HG03025 (cell line): ENCODE data around the gene CPE.

Experiments used
- ATAC-seq: cut with Tn5 transposase; IDR thresholded peaks from one replicate; pipeline ENCODE4 v1.9.1; 2021; ENCODE audit warnings: mild to moderate bottlenecking, moderate library complexity; ENCODE audit not compliant: unreplicated experiment, low FRiP score

The CPE gene

DNA sequence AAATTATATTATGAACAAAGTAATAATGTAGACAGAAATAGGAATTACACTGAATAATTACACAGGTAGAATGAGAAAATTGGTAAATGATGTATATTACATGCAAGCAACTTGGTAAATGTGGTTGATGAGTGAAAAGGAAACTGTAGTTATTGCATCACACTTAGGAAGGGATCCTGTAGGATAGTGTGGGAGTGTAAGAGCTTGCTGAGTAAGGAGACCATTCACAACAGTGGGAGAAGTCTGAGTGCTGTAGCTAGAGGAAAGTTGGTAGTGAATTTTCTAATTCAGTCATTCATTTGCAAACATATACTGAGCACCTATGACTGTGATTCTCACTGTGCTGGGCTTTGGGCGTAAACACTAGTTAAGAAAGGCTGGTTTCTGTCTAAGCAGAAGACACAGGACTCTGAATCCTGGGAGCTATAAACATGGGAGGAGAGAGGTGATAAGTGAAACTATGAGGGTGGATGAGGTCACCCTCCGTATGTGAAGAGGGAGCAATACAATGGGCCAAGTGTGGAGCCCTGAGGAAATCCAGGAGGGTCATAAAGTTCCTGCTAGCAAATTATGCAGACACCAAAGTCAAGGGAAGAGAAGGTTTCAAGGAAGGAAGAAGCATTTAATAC lies 14.2 kb upstream of the CPE start:
- no peak for ATAC-seq

DNA sequence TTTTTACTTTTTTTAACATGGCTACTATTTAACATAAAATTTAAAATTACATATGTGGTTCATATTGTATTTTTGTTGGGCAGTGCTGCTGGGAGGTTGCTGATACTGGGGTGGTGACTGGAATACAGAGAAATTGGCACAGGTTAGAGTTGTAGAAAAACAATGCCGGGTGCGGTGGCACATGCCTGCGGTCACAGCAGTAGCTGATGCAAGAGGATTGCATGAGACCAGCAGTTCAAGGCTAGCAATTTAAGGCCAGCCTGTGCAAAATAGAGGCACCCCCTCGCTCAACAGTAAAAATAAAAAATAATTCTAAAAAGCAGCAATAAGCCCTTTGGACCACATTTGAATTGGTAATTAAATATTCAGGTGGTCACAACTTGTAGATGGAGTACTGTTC lies 11.8 kb upstream of the CPE start:
- no peak for ATAC-seq

DNA sequence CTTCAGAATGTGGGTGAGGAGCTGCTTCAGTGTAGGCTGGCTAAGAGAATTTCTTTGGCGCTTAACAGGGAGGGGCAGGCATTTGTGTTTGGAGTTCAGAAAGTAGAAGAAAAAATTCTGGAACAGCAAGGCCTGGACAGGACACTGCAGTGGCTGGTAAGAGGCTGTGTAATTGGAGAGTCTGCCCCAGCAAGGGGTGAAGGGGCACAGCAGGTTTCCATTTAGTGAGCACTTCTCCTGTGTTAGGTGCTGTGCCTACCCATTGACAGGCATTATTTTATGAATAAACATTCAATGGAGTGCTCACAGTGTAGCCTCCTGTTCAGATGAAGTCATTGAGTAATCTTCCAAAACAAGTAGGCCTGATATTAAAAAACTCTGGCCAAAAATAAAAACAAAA lies 10.7 kb upstream of the CPE start:
- ATAC-seq = no peak

DNA sequence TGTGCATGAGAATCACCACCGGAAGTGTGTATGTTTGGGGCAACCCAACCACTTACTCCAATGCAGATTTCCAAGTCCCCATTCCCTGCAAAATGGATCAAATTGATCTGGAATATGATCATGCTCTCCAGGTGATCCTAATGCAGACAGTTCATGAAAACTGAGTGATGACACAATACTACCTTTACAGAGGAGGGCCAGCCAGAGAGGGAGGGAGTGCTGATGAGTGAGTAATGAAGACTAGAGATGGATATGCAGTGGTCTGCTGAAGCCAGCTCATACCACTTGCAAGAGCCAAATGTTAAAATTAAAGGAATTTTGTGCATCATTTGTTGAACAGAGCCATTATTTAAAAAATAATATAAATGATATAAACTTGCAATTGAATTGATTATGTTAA lies 10.2 kb upstream of the CPE start:
- ATAC-seq = no peak

DNA sequence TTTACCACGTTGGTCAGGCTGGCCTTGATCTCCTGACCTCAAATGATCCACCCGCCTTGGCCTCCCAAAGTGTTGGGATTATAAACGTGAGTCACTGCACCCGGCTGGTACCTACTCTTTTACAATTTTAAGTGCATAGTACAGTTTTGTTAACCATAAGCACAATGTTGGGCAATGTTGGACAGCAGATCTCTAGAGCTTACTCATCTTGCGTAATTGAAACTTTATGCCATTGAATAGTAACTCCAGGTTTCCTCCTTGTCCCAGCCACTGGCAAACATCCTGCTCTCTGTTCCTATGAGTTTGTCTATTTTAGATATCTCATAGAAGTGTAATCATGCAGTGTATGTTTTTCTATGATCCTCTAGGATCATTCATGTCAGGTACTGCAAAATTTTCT lies 9.3 kb upstream of the CPE start:
- no peak for ATAC-seq

DNA sequence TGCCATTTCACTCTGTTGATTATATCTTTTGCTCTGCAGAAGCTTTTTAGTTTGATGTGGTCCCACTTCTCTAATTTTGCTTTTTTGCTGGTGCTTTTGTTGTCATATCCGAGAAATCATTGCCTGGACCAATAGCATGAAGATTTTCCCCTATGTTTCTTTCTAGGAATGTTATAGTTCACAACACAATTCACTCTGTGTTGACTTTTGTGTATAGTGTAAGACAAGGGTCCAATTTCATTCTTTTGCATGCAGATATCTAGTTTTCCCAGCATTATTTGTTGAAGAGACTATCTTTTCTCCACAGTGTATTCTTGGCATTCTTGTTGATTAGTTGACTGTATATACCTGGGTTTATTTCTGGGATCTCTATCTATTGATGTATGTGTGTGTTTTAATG lies 8.3 kb upstream of the CPE start:
- no peak for ATAC-seq

DNA sequence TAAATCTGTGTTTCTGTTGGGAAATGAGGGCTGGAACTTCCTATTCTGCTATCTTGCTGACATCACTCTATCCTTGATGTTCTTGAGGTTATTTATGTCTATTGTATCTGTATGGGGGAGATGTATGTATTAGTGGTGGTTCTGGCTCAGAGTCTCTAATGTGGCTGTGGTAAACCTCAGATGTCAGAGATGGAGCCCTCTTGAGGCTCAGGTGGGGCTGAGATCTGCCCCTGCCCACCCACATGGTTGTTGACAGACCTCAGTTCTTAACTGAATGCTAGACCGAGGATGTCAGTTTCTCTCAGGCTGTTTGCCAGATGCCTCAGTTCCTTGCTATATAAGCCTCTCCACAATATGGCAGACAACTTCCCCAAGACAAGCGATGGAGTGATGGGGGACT lies 3.3 kb upstream of the CPE start:
- ATAC-seq = no peak

DNA sequence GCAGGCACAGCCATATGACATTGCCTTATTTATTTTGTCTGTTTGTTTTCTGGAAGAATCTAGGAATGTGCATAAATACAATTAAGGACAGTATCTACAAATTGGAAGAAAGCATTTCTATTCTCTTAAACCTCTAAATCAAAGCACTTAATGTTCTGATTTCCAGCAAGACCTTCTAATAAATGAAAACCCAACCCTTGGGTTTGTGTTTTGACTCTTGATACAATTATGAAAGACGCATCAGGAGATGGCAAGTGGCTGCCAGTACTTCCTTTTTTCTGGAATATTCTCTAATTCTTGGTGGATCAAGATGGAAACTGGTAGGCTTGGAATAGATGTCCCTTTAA lies 437 bp upstream of the CPE start:
- no peak for ATAC-seq

DNA sequence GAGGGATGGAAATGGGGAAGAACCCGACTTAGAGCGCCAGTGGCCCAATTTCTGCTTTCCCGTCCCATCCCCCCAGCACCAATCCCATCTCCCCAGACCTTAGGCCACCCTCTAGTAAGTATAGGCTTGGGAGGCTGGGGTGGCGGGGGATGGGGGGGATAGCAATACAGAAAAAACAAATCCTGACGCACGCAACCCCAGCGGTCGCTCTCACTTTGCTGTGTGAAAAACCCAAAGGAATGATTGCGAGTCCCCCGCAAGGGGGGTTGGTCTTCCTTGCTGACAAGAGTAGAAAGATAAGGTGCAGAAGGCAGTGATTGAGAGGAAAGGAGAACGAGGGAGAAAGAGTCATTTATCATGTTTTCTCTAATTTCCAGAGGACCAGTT lies 863 bp downstream of the CPE start:
- no peak for ATAC-seq

DNA sequence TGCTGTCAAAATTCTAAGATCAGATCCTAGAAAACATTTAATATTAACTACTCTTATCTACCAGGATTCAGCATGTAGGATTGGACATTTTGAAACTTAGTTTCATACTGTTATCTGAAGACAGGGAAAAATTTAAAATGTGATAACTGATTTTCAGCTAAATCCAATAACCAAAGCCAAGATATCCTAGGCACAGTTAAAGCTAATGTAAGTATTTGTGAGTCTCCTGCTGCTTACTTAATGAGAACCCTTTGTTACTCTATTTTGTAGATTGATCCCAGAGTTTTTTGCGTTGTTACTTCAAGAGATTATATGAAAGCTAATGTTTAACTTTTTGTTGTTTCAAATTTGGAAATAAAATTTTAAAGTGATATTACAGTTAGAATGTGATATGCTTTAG lies 2.0 kb downstream of the CPE start:
- no peak for ATAC-seq

DNA sequence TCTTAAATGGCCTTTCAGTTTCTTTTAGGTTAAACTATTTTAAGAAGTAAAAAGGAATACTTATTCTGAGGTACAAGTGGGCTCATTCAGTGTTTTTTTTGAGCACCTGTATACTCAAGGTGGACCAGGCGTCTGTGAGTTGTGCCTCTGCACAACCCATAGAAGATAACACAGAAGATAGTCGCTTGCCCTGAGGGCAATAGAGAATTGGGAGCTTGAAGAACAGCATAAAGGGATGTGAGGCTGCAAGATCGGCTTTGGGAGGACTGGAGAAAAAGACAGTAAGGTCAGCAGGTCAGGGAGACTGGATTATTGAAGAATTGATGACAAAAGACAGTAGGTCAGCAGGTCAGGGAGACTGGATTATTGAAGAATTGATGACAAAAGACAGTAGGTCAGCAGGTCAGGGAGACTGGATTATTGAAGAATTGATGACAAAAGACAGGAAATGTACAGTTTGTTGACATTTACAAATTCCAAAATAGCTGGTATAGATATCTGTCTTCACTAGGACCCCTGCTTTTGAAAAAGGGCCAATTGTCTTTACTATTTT lies 3.1 kb downstream of the CPE start:
- ATAC-seq = no peak

DNA sequence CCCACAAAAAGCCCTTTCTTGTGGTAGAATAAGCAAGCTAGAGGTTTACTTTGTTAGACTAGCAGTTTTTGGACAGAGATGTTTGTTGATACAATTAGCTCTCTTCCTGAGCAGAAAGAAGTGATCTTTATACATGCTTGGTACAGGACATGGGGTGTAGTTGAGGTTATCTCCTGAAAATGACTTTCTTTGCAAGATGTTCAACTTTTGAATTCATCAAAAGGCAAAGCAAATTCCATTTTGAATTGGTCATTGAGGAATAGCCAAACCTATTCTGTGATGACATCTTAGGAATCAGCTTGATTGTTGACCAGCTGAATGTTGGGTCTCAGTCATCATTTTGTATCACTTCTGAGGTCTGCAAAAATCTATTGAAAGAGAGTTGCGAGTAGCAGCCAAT lies 3.8 kb downstream of the CPE start:
- no peak for ATAC-seq

DNA sequence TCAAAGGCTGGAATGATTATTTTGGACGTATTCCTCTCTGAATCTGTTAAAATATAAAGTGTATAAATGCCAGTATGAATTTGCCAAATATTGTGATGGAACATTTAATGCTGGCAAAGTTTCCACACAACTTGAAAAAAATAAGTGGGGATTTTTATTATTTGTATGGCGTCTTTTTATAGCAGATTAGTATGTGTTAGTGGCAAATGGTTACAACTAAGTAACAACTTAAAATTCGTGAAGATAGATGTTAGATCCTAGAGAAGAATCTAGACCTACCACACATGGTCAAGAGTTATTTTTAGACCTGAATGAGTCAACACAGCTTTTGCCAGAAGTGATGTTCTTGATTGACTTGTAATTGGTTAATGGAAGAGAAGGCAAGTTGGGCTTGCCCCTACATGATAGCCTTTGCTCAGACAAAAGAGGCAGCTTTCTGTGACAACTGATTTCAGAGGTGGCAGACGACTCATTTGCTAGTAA lies 4.8 kb downstream of the CPE start:
- ATAC-seq = no peak

DNA sequence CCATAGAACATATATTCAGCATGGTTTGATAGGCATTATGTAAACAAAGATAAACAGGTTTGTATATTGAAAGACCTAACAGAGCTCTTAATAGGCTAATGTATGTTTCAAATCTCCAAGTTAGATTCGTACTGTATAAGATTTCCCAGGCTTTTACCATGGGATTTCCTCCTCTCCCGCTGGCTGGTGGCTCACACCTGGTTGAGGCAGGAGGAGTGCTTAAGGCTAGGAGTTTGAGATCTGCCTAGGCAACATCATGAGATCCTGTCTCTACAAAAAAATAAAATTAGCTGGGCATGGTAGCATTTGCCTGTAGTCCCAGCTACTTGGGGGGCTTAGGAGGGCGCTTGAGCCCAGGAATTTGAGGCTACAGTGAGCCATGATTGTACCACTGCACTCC lies 5.4 kb downstream of the CPE start:
- ATAC-seq = no peak

DNA sequence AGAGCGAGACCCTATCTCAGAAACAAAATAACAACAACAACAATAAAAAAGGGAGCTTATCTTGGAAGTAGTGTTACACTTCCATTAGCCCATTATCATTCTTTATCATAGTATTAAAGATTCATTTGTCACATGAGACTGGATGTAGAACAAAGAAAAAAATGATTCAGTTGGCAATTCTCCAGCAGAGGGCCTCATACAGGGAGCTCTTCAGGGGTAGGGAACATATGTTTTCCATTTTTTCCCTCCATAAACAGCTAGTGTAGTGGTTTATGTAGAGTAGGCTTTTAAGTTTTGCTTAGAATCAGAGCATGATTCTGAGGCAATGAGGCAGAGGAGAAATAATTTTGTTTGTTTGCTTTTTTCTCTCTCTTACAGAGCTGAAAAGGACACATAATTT lies 5.8 kb downstream of the CPE start:
- ATAC-seq = no peak

DNA sequence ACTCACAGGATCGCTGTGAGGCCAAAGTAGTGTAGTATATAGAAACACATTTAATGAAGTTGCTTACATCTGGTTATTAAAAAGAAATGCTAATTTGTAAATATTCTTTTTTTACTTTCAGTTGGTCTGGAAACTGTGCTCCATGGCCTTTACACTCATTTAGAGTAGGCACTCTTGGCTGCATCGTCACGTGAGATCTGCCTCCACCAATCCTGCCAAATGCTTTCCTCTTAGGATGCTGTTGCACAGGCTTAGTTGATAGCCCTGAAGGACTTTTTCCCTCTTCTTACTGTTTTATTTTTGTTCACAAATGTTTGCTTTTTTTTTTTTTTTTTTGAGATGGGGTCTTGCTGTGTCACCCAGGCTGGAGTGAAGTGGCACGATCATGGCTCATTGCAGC lies 6.3 kb downstream of the CPE start:
- no peak for ATAC-seq

DNA sequence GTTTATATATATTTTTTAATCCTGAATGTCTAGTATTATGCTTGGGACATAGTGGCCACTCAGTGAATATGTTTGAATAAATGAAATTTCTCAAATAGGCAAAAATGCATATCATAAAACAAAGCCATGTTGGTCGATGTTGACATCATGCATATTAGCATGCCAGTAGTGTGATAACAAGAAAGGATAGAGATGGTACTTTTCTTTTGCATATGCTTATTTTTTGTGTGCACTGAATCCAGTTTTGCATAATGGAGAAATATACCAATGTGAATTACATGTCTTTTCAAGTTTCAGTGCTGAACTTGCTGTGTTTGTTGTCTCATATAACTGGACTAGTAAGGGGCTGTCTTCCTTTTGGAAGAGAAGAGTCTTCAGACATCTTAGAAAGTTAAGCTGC lies 7.5 kb downstream of the CPE start:
- ATAC-seq = no peak

DNA sequence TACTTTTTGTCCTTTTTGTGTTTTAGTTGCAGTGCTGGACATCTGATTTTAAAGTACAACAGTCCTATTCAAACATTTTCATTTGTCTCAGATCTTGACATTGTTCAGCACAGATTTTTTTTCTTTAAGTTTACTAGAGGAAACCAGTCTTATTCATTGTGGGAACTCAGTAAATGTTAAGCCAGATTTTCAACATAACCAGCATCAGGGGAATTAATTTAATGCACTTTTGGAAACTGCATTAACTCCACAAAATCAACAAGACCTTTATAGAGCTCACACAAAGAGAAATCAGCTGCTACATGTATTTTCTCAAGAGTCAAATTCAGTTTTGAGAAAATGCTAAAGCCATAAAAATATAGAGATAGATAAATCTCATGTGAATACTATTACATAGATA lies 9.9 kb downstream of the CPE start:
- ATAC-seq = no peak

DNA sequence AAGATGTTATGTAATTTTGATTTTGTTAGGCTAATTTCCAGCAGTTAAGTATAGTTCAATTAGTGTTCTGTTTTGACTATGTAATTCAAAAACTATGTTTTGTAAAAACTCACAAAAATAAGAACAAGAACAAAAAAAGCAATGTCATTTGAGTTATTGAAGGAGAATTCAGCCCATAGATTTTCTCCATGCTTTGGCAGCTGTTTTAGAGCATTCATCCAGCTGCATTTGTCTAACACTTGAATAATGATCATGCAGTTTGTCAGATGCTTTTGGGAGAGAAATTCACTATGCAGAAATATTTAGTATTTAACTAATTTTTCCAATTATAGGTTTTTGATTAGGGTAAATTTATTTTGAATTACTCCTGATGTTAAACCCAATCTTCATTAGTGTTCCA lies 14.2 kb downstream of the CPE start:
- no peak for ATAC-seq

DNA sequence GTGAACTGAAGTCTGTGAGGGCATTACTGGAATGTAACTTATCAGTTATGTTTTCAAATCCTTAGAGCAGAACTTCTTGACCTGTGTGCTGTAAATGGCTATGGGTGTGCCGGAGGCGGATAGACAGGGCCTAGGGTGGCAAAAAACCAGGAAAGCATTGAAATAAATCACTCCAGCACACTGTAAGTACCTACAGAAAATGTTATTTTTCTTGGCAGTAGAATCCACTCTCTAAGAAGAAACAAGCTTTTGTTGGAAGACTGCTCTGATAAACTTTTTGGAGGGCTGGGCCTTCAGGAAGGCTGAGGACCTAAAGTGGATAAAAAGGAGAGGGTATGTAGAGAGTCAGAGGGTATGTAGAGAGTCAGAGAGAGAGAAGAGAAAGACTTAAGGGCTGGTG lies 14.9 kb downstream of the CPE start:
- ATAC-seq = no peak

DNA sequence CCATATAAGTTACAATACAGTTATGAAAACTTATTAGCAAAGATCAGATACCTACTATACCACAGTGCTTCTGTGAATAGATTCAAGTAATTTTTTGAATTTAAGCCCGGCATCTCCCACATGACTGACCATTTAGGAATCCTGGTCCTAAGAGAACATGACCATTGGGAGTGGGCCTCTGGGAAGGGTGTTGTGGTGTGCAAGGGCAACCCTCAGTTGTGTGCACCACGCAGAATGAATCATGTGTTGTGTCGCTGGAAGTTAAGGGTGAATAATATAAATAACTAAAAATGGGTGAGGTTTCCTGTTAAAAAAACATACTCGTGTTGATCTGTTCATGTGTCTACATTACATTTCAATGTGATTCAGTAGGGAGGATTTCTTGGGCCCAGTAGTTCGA lies 15.5 kb downstream of the CPE start:
- no peak for ATAC-seq

DNA sequence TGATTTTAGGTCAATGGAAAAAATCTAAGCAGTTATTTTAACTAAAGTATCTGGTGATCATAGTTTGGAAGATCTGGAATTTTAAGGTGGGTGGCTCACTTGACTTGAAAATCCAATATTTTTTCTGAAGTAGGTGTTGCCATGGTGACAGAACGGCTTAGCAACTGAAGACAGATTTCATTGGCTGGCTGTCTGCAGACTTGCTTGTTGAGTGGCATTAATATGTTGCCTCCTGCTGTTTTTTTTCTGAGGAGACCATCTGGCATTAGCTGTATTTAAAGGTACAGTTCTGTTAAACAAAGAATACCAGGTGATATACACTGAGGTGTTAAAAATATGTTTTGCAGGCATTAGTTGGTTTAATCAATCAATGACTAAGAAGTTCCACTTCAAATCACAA lies 19.8 kb downstream of the CPE start:
- ATAC-seq = no peak

DNA sequence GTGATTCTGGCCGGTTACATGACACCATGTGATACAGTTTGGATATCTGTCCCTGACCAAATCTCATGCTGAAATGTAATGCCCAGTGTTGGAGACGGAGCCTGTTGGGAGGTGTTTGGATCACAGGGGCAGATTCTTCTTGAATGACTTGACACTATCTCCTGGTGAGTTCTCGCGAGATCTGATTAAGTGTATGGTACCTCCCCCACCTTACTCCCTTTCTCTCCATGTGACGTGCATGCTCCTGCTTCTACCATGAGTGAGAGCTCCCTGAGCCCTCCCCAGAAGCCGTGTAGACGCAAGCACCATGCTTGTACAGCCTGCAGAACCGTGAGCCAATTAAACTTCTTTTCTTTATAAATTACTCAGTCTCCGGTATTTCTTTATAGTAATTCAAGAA lies 23.6 kb downstream of the CPE start:
- no peak for ATAC-seq
